ENCODE results near the gene PPP6C. TPM values are rescaled to one million over a fixed set of nuclear protein-coding genes. Genes with fewer than 3 reads are reported as not detected.
"Not testable (repeated sequence)": the region's sequence is repeated elsewhere in the genome, so short reads cannot be mapped to it uniquely, and the experiment has no call there.

PPP6C gene
- total RNA-seq, 2 donors from 2014 or later: 28.5 to 32.9 TPM

- peaks cover 21% of the 10 kb centered on the region for H3K36me3 ChIP-seq
- no peak for DNase-seq (ENCODE audit: low spot score)
- TF ChIP-seq, protein P1, sequence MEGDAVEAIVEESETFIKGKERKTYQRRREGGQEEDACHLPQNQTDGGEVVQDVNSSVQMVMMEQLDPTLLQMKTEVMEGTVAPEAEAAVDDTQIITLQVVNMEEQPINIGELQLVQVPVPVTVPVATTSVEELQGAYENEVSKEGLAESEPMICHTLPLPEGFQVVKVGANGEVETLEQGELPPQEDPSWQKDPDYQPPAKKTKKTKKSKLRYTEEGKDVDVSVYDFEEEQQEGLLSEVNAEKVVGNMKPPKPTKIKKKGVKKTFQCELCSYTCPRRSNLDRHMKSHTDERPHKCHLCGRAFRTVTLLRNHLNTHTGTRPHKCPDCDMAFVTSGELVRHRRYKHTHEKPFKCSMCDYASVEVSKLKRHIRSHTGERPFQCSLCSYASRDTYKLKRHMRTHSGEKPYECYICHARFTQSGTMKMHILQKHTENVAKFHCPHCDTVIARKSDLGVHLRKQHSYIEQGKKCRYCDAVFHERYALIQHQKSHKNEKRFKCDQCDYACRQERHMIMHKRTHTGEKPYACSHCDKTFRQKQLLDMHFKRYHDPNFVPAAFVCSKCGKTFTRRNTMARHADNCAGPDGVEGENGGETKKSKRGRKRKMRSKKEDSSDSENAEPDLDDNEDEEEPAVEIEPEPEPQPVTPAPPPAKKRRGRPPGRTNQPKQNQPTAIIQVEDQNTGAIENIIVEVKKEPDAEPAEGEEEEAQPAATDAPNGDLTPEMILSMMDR (IDR thresholded peaks at IDR 0.05): no peak
- peaks cover 0 to 11% of the 10 kb centered on the region in 2 donors for H3K4me1 ChIP-seq
- no peaks in the 10 kb centered on the region for H3K27me3 ChIP-seq
- H3K9me3 ChIP-seq: no peaks in the 10 kb centered on the region
- no peak overlapping the region for H3K4me3 ChIP-seq
- no peak overlapping the region for H3K27ac ChIP-seq
Observed at GRCh38 chr9:125202846-125203618, 13.4 kb upstream of the PPP6C start.

DNA sequence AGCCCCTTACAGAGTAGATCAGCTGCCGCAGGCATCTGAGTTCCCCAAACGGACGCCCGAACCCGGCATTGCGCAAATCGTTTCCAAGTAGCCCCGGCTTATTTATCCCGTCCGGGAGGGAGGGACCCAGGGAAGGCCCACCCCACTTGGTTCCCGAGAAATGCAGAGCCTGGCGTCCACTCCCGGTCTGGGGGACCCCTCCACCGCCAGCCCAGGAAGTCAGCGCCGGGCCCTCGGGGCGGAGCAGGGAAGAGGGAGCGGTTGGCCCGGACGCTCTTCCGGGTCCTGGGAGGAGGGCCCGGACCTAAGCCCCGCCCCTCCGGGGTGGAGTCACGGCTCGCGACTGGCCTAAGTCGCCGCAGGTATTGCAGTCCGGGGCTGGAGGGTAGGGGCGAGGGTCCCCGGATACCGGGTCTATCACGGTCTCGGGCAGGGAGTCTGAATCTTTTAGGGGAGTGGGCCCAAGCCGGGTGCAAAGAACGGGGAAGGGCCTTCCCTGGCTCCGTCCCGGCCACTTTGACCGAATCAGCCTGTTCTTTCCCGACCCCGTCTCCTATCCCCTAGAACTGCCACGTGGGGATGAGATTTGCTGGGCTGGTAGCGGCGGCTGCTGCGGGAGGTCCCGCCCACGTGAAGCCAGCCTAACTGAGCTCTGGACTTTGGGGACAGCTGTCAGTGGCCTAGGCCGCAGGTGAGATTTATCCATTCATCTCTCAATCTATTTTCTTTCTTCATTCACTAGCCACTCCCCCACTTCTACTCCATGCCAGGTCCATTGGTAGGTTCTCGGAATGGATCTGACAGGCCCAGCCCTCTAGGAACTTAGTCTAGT lies 10.8 kb upstream of the PPP6C start, which contains the start of gene RABEPK:
Gene RABEPK, plus strand, starts transcription at position 327 of the 832 bp plus-strand sequence. CDS start 2,472 bp downstream, outside the sequence.
- DNase-seq (ENCODE audit: low spot score): peak; percentile 93
- no peaks in the 10 kb centered on the region for H3K27me3 ChIP-seq

GRCh38 chr9:125195591-125195990 lies 6.0 kb upstream of the PPP6C start:
- H3K27ac ChIP-seq; H3K27me3 ChIP-seq; H3K4me3 ChIP-seq; H3K9me3 ChIP-seq; H3K4me1 ChIP-seq; H3K36me3 ChIP-seq; DNase-seq (ENCODE audit: low spot score): not testable (repeated sequence)

More for the DNA sequence above, 10.8 kb upstream of the PPP6C start, which contains the start of gene RABEPK:
- peaks cover 0 to 11% of the 10 kb centered on the region in 2 donors for H3K4me1 ChIP-seq
- peak within 1 kb of the TSS; percentile 67 to 74 for H3K4me3 ChIP-seq
- H3K36me3 ChIP-seq: peaks cover 12% of the 10 kb centered on the region
- TF ChIP-seq, protein P1 (IDR thresholded peaks at IDR 0.05): no peak
- no peaks in the 10 kb centered on the region for H3K9me3 ChIP-seq
- peak within 1 kb of the TSS; percentile 79 to 86 for H3K27ac ChIP-seq

GRCh38 chr9:125194466-125194865 lies 4.9 kb upstream of the PPP6C start:
- not testable (repeated sequence) for DNase-seq (ENCODE audit: low spot score); H3K36me3 ChIP-seq; H3K4me3 ChIP-seq

GRCh38 chr9:125190361-125190801 lies 778 bp upstream of the PPP6C start:
- Histone ChIP-seq H3K4me3 (peak overlapping the region; percentile 94), H3K27me3 (no peaks in the 10 kb centered on the region), H3K9me3 (no peaks in the 10 kb centered on the region), H3K27ac (peak overlapping the region; percentile 91 to 93), H3K36me3 (no peaks in the 10 kb centered on the region), H3K4me1 (peaks cover 0 to 45% of the 10 kb centered on the region in 2 donors)
- no peak for DNase-seq (ENCODE audit: low spot score)
- TF ChIP-seq, protein P1 (IDR thresholded peaks at IDR 0.05): no peak

More at GRCh38 chr9:125194466-125194865, 4.9 kb upstream of the PPP6C start:
- H3K27me3 ChIP-seq, H3K9me3 ChIP-seq, H3K27ac ChIP-seq: not testable (repeated sequence)
- H3K4me1 ChIP-seq: peaks cover 0 to 13% of the 10 kb centered on the region in 2 donors

- H3K4me1 ChIP-seq: peaks cover 0 to 47% of the 10 kb centered on the region in 2 donors
- TF ChIP-seq, protein P1 (IDR thresholded peaks at IDR 0.05): no peak
- no peaks in the 10 kb centered on the region for H3K36me3 ChIP-seq
- H3K27me3 ChIP-seq: no peaks in the 10 kb centered on the region
- H3K9me3 ChIP-seq: no peaks in the 10 kb centered on the region
- DNase-seq (ENCODE audit: low spot score): no peak
- H3K27ac ChIP-seq: peak overlapping the region; percentile 91 to 93
- peak overlapping the region; percentile 94 for H3K4me3 ChIP-seq
Observed at GRCh38 chr9:125189011-125189360, 617 bp downstream of the PPP6C start.

All from right atrium auricular region (tissue), 2 donors.